Measurements from ENCODE around the gene OR2L2. TPM values are rescaled to one million over a fixed set of nuclear protein-coding genes. Genes with fewer than 3 reads are reported as not detected.

Gene OR2L2
- total and polyA plus RNA-seq, 9 of the 15 experiments (the other 6 are each of a cell fraction or from before 2014, with no cell fraction given), result 0.04 to 0.07 (median 0.05) TPM; not detected in 6

- TF ChIP-seq ZNF318 (IDR thresholded peaks at IDR 0.05; ENCODE audit: borderline replicate concordance in 1 of 2, low read depth in 1 of 2) (no peak), ZNF384 (IDR thresholded peaks at IDR 0.05; ENCODE audit: low read depth, low read length) (no peak), PCBP1 (IDR thresholded peaks at IDR 0.05; ENCODE audit: low read depth, low read length, poor library complexity, severe bottlenecking) (no peak), PCBP2 (IDR thresholded peaks at IDR 0.05; ENCODE audit: low read depth, low read length, poor library complexity, severe bottlenecking) (no peak), ZC3H11A (IDR thresholded peaks at IDR 0.05; ENCODE audit: low read depth, low read length) (no peak), THRB (CRISPR knock-in tag; conservative IDR thresholded peaks at IDR 0.05) (no peak), KDM5B (IDR thresholded peaks at IDR 0.05; ENCODE audit: insufficient replicate concordance, low read depth, low read length) (no peak), MBD1 (CRISPR knock-in tag; IDR thresholded peaks at IDR 0.05) (no peak), BRD4 (IDR thresholded peaks at IDR 0.05) (no peak)
Observed at GRCh38 chr1:248029770-248030169, at the start of gene OR2L2 (continued).

Measured in K562 (cell line).